ENCODE results near the gene TCERG1. TPM values are rescaled to one million over a fixed set of nuclear protein-coding genes. Genes with fewer than 3 reads are reported as not detected.

Gene TCERG1
- total RNA-seq, 4 donors from 2014 or later: 18.0 to 53.9 (median 41.8) TPM

DNA sequence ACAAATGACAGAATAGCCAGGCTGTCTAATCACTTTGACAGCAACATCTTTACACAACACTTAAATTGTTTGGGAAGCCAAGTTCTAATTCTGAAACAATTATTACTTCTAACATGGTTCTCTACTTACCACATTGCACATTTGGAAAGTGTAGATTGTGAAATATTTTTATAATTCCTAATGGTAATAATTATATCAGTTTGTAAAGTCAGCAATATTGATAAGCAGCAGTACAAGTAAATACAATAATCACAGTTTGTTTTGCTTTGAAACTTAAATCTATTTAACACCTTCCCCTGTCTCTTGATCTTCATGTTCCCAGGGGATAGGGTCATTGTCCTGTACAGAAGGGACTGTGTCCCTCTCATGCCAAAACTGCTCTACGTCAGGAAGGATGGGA is 67.4 kb downstream of the TCERG1 start:
- ATAC-seq: no peak
- no peaks in the 10 kb centered on the region for H3K4me1 ChIP-seq
- H3K36me3 ChIP-seq: peaks cover 0 to 32% of the 10 kb centered on the region in 2 donors
- H3K27ac ChIP-seq: no peak overlapping the region
- H3K27me3 ChIP-seq: no peaks in the 10 kb centered on the region
- in situ Hi-C loops (cut with MboI; ENCODE audit: low sequenced_read_pairs in 4 of 4) (no loop called here), intact Hi-C loops (cut with DNase I; ENCODE audit: low total_unique reads) (no loop called here)
- H3K4me3 ChIP-seq: no peak overlapping the region
- H3K9me3 ChIP-seq: no peaks in the 10 kb centered on the region
- no peak for DNase-seq
- no peak for TF ChIP-seq POLR2A (IDR thresholded peaks at IDR 0.05)
- TF ChIP-seq, protein P1, sequence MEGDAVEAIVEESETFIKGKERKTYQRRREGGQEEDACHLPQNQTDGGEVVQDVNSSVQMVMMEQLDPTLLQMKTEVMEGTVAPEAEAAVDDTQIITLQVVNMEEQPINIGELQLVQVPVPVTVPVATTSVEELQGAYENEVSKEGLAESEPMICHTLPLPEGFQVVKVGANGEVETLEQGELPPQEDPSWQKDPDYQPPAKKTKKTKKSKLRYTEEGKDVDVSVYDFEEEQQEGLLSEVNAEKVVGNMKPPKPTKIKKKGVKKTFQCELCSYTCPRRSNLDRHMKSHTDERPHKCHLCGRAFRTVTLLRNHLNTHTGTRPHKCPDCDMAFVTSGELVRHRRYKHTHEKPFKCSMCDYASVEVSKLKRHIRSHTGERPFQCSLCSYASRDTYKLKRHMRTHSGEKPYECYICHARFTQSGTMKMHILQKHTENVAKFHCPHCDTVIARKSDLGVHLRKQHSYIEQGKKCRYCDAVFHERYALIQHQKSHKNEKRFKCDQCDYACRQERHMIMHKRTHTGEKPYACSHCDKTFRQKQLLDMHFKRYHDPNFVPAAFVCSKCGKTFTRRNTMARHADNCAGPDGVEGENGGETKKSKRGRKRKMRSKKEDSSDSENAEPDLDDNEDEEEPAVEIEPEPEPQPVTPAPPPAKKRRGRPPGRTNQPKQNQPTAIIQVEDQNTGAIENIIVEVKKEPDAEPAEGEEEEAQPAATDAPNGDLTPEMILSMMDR (IDR thresholded peaks at IDR 0.05 in 4 of 5, conservative IDR thresholded peaks at IDR 0.05 in 1 of 5): no peak

- ATAC-seq: no peak
- in situ Hi-C loops (cut with MboI; ENCODE audit: low sequenced_read_pairs in 4 of 4): no loop called here
Measured at GRCh38 chr5:146515473-146516150, 68.5 kb downstream of the TCERG1 start.

GRCh38 chr5:146516151-146516475 is 69.0 kb downstream of the TCERG1 start, which contains the start of gene GPR151:
Gene GPR151, minus strand, starts transcription at chr5:146516190. Its CDS starts 77 bp downstream, at chr5:146516113.
- ATAC-seq: no peak
- intact Hi-C loops (cut with DNase I; ENCODE audit: low total_unique reads): no loop called here
- TF ChIP-seq, protein P1 (IDR thresholded peaks at IDR 0.05 in 4 of 5, conservative IDR thresholded peaks at IDR 0.05 in 1 of 5): no peak
- TF ChIP-seq POLR2A (IDR thresholded peaks at IDR 0.05): no peak
- Histone ChIP-seq H3K36me3 (peaks cover 0 to 16% of the 10 kb centered on the region in 2 donors), H3K4me3 (no peak within 1 kb of the TSS), H3K27ac (no peak within 1 kb of the TSS), H3K27me3 (no peaks in the 10 kb centered on the region), H3K9me3 (no peaks in the 10 kb centered on the region), H3K4me1 (no peaks in the 10 kb centered on the region)
- DNase-seq: no peak
- in situ Hi-C loops (cut with MboI; ENCODE audit: low sequenced_read_pairs in 4 of 4): no loop called here

More at GRCh38 chr5:146515473-146516150, 68.5 kb downstream of the TCERG1 start:
- Histone ChIP-seq H3K27me3 (no peaks in the 10 kb centered on the region), H3K9me3 (no peaks in the 10 kb centered on the region), H3K4me3 (no peak overlapping the region), H3K4me1 (no peaks in the 10 kb centered on the region), H3K36me3 (peaks cover 0 to 21% of the 10 kb centered on the region in 2 donors), H3K27ac (no peak overlapping the region)
- intact Hi-C loops (cut with DNase I; ENCODE audit: low total_unique reads): no loop called here
- no peak for TF ChIP-seq POLR2A (IDR thresholded peaks at IDR 0.05)
- TF ChIP-seq, protein P1 (IDR thresholded peaks at IDR 0.05 in 4 of 5, conservative IDR thresholded peaks at IDR 0.05 in 1 of 5): no peak
- no peak for DNase-seq

- H3K4me3 ChIP-seq: no peak overlapping the region
- H3K27me3 ChIP-seq: no peaks in the 10 kb centered on the region
- no peaks in the 10 kb centered on the region for H3K4me1 ChIP-seq
- DNase-seq (no peak), ATAC-seq (no peak)
- in situ Hi-C loops (cut with MboI; ENCODE audit: low sequenced_read_pairs in 4 of 4) (no loop called here), intact Hi-C loops (cut with DNase I; ENCODE audit: low total_unique reads) (no loop called here)
- no peaks in the 10 kb centered on the region for H3K36me3 ChIP-seq
- TF ChIP-seq, protein P1 (IDR thresholded peaks at IDR 0.05 in 4 of 5, conservative IDR thresholded peaks at IDR 0.05 in 1 of 5): no peak
- no peak for TF ChIP-seq POLR2A (IDR thresholded peaks at IDR 0.05)
- no peaks in the 10 kb centered on the region for H3K9me3 ChIP-seq
- H3K27ac ChIP-seq: no peak overlapping the region
Measured at GRCh38 chr5:146519554-146519953, 72.4 kb downstream of the TCERG1 start.

GRCh38 chr5:146520731-146521130 is 73.6 kb downstream of the TCERG1 start:
- in situ Hi-C loops (cut with MboI; ENCODE audit: low sequenced_read_pairs in 4 of 4): no loop called here
- Histone ChIP-seq H3K27ac (no peak overlapping the region), H3K9me3 (no peaks in the 10 kb centered on the region), H3K4me1 (no peaks in the 10 kb centered on the region), H3K27me3 (no peaks in the 10 kb centered on the region), H3K4me3 (no peak overlapping the region), H3K36me3 (no peaks in the 10 kb centered on the region)
- TF ChIP-seq POLR2A (IDR thresholded peaks at IDR 0.05): no peak
- ATAC-seq (no peak), DNase-seq (no peak)
- intact Hi-C loops (cut with DNase I; ENCODE audit: low total_unique reads): no loop called here
